ENCODE data around the gene EFCAB9. TPM values are rescaled to one million over a fixed set of nuclear protein-coding genes. Genes with fewer than 3 reads are reported as not detected.

Gene EFCAB9
- total RNA-seq, 2 donors from 2014 or later, result not detected

DNA sequence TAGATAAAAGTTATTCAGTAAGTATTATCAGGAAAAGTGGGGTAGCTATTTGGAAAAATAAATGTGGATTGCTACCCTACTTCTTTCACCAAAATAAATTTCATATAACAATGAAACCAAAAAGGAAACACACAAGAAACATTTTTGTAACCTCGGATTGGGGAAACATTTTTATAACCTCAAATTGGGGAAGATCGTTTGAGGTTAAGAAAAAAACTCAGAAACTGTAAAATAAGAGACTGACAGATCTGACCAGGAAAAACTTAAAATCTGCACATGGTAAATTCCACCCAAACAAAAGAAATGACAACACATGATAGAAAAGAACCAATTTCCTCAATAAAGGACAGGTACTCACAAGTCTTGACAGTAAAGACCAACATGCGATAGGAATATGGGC, 13.5 kb downstream of the EFCAB9 start:
- no peaks in the 10 kb centered on the region for H3K9me3 ChIP-seq
- DNase-seq, result no peak
- intact Hi-C loops (cut with DNase I), result no loop called here
- TF ChIP-seq CTCF (IDR thresholded peaks at IDR 0.05), result no peak
- H3K27me3 ChIP-seq, result no peaks in the 10 kb centered on the region
- H3K4me1 ChIP-seq, result no peaks in the 10 kb centered on the region
- H3K4me3 ChIP-seq, result no peak overlapping the region
- H3K9ac ChIP-seq (ENCODE audit: low read depth in 2 of 2, low read length in 2 of 2), result no peak overlapping the region
- H3K27ac ChIP-seq, result no peak overlapping the region
- H3K36me3 ChIP-seq, result no peaks in the 10 kb centered on the region

- H3K27ac ChIP-seq, result no peak overlapping the region
- no peak overlapping the region for H3K9ac ChIP-seq (ENCODE audit: low read depth in 2 of 2, low read length in 2 of 2)
- no peak for DNase-seq
- no peaks in the 10 kb centered on the region for H3K27me3 ChIP-seq
- no peak for TF ChIP-seq CTCF (IDR thresholded peaks at IDR 0.05)
- no peaks in the 10 kb centered on the region for H3K36me3 ChIP-seq
- H3K4me1 ChIP-seq, result no peaks in the 10 kb centered on the region
- H3K4me3 ChIP-seq, result no peak overlapping the region
- H3K9me3 ChIP-seq, result no peaks in the 10 kb centered on the region
- intact Hi-C loops (cut with DNase I), result no loop called here
Measured at GRCh38 chr5:172209714-172210113, 15.7 kb downstream of the EFCAB9 start.

DNA sequence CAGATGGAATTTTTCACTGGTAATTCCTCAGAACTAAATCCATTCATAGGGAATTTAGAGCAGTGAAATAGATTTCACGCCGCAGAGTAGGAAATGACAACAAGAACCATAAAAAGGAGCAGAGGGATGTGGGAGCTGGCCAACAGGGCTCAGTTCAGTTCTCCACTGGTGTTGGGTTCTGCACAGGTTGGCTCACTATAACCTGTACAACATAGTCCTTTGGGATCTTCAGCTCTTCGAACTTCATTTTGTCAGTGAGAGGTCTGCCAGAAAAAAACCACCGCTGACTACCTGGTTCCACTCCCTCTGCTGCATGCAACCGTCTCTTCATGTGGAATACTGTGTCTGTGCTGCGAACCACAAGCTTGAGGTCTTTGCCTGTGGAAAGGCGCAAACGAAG, 17.7 kb downstream of the EFCAB9 start:
- no peak overlapping the region for H3K27ac ChIP-seq
- intact Hi-C loops (cut with DNase I), result no loop called here
- no peaks in the 10 kb centered on the region for H3K36me3 ChIP-seq
- no peaks in the 10 kb centered on the region for H3K4me1 ChIP-seq
- no peak overlapping the region for H3K9ac ChIP-seq (ENCODE audit: low read depth in 2 of 2, low read length in 2 of 2)
- no peak for TF ChIP-seq CTCF (IDR thresholded peaks at IDR 0.05)
- DNase-seq, result no peak
- no peaks in the 10 kb centered on the region for H3K27me3 ChIP-seq
- H3K9me3 ChIP-seq, result no peaks in the 10 kb centered on the region
- H3K4me3 ChIP-seq, result no peak overlapping the region

GRCh38 chr5:172213126-172213525, 19.2 kb downstream of the EFCAB9 start:
- intact Hi-C loops (cut with DNase I), result no loop called here
- no peaks in the 10 kb centered on the region for H3K36me3 ChIP-seq
- no peak overlapping the region for H3K4me3 ChIP-seq
- H3K9ac ChIP-seq (ENCODE audit: low read depth in 2 of 2, low read length in 2 of 2), result no peak overlapping the region
- DNase-seq, result no peak
- no peaks in the 10 kb centered on the region for H3K27me3 ChIP-seq
- H3K4me1 ChIP-seq, result no peaks in the 10 kb centered on the region
- no peaks in the 10 kb centered on the region for H3K9me3 ChIP-seq
- H3K27ac ChIP-seq, result no peak overlapping the region
- no peak for TF ChIP-seq CTCF (IDR thresholded peaks at IDR 0.05)

- Histone ChIP-seq H3K36me3 (no peaks in the 10 kb centered on the region), H3K4me1 (no peaks in the 10 kb centered on the region), H3K27ac (no peak overlapping the region), H3K9me3 (no peaks in the 10 kb centered on the region), H3K4me3 (no peak overlapping the region), H3K9ac (ENCODE audit: low read depth in 2 of 2, low read length in 2 of 2) (no peak overlapping the region), H3K27me3 (no peaks in the 10 kb centered on the region)
- DNase-seq, result no peak
- TF ChIP-seq CTCF (IDR thresholded peaks at IDR 0.05), result no peak
- intact Hi-C loops (cut with DNase I), result no loop called here
Measured at GRCh38 chr5:172216345-172216744, 22.4 kb downstream of the EFCAB9 start.

- H3K9ac ChIP-seq (ENCODE audit: low read depth in 2 of 2, low read length in 2 of 2), result no peak overlapping the region
- H3K36me3 ChIP-seq, result no peaks in the 10 kb centered on the region
- no peaks in the 10 kb centered on the region for H3K4me1 ChIP-seq
- no peaks in the 10 kb centered on the region for H3K27me3 ChIP-seq
- TF ChIP-seq CTCF (IDR thresholded peaks at IDR 0.05), result no peak
- no peaks in the 10 kb centered on the region for H3K9me3 ChIP-seq
- no peak for DNase-seq
- intact Hi-C loops (cut with DNase I), result no loop called here
- no peak overlapping the region for H3K4me3 ChIP-seq
- no peak overlapping the region for H3K27ac ChIP-seq
Measured at GRCh38 chr5:172219296-172219695, 25.3 kb downstream of the EFCAB9 start.

All from colonic mucosa (tissue), 4 donors.